GM12801 (cell line): ENCODE measurements around the gene STK40.

Source experiments
- TF ChIP-seq, protein P1 (sequence below): IDR thresholded peaks from one replicate; pipeline ENCODE4 v1.5.1; 2011; ENCODE audit warnings: control low read depth; ENCODE audit not compliant: insufficient read length; ENCODE audit errors: extremely low read depth

STK40 gene

DNA sequence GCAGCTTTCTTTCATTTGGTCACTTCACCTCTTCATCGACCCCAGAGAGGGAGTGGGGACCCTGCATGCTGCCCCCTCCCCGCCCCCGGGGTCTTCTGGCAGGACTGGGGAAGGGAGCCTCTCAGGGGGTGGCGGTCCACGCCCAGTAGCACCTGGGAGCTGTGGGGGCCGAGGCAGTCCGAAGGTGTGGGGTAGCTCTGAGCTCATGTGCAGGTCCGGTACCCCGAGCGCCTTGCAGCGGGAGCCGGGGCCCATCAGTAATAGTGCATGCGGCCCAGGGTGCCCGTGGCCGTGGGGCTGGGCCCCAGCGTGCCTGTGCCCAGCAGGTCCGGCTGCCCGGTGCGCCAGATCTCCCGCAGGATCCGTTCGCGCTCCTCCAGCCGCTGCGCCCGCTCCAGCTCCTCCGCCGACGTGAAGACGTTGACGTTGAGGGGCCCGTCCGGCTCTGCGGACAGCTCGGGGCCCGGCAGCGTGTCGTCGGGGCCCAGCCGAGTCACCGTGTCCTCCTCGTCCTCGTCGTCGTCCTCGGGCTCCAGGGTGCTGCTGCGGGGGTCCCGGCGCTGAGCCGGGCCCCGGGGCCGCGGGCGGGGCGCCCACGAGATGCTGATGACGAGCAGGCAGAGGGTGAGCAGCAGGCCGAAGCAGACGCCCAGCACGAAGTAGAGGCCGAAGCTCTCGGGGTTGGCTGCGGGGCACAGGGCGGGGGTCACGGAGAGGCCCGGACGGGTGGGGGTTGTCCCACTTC, 63.5 kb downstream of the STK40 start:
- TF ChIP-seq, protein P1, sequence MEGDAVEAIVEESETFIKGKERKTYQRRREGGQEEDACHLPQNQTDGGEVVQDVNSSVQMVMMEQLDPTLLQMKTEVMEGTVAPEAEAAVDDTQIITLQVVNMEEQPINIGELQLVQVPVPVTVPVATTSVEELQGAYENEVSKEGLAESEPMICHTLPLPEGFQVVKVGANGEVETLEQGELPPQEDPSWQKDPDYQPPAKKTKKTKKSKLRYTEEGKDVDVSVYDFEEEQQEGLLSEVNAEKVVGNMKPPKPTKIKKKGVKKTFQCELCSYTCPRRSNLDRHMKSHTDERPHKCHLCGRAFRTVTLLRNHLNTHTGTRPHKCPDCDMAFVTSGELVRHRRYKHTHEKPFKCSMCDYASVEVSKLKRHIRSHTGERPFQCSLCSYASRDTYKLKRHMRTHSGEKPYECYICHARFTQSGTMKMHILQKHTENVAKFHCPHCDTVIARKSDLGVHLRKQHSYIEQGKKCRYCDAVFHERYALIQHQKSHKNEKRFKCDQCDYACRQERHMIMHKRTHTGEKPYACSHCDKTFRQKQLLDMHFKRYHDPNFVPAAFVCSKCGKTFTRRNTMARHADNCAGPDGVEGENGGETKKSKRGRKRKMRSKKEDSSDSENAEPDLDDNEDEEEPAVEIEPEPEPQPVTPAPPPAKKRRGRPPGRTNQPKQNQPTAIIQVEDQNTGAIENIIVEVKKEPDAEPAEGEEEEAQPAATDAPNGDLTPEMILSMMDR: no peak

DNA sequence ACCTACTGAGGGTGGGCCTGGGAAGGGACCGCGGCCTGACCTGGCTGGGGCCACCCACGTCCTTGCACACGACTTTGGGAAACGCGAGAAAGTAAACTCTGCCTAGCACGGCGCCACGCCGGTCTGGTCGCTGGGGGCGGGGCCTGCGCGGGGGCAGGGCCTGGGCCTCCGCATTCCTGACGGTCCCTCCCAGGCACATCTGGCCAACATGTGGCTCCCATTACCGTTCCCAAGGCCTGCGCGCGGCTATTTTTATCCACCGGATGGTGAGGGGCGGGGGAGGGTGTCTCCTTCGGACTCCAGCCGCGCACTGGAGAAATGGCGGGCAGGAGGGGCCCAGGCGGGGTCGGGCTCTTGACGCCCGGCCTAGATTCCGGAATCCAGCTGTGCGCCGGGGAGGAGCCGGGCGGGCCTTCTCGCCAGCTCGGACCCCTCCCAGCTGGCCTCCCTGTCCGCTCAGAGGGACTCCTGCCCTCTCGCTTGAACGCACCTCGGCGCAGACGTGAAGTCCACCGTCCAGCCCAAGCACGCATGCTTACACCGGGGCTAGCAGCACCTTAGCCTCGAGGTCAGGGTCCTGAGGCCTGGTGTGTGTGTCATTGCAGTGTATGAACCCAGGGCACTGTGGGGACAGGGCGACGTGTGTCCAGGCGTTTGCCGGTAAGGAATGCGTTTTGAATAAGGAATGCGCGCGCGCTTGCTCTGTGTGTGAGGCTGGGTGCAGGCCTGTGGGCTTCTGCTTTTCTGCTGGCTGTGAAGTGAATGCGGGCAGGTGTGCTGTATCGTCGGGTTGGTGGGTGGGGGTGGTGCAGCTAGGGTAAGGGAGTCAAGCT, 64.4 kb downstream of the STK40 start:
- TF ChIP-seq, protein P1: no peak

DNA sequence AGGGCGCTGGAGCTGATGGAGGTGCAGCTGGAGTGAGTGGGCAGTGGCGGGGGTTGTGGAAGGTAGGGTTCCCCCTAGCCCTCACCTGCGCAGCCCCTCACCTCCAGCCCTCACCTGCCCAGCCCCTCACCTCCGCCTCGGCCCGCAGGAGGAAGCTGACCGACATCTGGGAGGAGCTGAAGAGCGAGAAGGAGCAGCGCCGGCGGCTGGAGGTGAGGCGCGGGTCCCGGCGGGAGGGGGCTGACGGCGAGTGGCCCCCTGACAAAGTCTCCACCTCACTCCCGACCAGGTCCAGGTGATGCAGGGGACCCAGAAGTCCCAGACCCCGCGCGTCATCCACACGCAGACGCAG, 65.0 kb downstream of the STK40 start:
- TF ChIP-seq, protein P1: no peak

DNA sequence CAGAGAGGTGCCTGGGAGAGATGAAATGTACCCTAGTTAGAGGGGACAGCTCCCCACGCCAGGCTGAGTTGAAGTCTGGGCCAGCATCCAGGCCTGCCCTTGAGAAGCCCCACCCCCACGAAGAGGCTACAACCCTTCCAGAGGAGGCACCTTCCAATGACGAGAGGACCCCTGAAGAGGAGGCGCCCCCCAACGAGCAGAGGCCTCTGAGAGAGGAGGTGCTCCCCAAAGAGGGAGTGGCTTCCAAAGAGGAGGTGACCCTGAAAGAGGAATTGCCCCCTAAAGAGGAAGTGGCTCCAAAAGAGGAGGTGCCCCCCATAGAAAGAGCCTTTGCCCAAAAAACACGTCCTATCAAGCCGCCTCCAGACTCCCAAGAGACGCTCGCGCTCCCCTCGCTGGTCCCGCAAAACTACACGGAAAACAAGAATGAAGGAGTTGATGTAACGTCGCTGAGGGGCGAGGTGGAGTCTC, 65.4 kb downstream of the STK40 start:
- TF ChIP-seq, protein P1: no peak

DNA sequence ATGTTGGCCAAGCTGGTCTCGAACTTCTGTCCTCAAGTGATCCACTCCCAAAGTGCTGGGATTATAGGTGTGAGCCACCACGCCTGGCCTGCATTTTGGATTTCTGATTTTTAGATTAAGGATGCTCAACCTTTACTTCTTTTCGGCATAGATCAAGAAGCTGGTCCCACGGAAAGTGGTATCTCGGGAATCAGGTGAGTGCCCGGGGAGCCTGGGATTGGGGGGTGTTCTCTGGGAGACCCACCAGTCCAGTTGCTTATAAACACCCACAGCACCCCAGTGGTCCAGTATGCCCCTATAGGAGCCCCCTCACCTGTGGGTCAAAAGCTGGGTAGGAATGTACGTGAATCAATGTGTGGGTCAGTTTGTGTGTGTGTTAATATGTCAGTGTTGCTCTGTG, 76.3 kb downstream of the STK40 start:
- TF ChIP-seq, protein P1: no peak

DNA sequence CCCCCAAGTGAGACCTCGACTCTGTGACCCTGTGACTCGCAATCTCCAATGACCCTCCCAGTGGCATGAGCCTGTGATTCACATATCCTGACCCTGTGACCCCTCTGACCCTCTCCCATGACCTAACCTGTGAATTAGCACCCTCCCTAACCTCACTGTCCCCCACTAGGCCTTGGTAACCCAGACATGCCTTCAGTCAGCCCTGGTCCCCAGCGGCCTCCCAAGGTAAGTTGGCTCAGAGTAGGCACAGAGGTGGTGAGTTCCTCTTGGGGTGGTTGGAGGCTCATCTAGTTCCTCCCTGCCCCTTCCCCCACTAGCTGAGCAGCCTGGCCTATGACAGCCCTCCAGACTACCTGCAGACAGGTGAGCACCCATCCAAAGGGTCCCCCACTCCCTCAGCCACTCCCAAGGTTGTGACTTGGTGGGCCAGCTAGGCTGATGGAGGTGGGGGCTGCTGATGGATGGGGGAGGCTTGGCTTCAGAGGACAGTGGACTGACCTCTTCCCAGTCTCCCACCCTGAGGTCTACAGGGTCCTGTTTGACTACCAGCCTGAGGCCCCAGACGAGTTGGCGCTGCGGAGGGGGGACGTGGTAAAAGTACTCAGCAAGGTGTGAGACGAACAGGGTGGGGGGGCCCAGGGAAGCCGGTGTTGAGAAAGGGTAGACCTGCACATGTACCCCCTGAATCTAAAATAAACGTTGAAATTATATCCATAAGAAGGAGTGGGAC, 78.0 kb downstream of the STK40 start:
- TF ChIP-seq, protein P1: no peak

DNA sequence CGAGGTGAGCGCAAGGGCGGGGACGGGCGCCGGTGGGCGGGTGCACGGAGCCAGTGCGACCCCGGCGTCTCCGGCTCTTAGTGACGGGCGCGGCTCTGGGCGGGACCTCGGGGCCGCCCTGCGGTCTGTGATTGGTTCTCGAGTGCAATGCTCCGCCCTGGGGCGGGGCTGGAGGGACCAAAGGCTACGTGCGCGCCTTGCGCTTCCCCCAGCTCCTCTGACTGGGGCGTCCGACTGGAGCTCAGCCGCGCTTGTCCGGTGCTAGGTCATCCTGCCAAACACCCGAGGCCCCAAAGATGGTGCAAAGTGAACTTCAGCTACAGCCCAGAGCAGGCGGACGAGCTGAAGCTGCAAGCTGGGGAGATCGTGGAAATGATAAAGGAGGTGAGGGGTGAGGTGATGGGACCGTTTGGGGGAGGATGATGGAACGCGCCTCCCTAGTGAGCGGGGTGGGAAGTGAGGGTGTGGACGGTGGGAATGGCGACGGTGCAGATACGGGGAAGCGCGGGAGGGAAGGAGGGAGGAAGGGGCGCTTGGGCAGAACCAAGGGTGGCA, 78.7 kb downstream of the STK40 start:
- TF ChIP-seq, protein P1: no peak
